Sigmoid colon (tissue), 4 donors: ENCODE measurements around the gene DKK3.

Experiments
- CTCF ChIP-seq, 4 experiments: fragments of 450-650 bp in 3 of 4; fragments of 200-600 bp in 1 of 4; IDR thresholded peaks; one replicate each; pipeline ENCODE4 v1.5.1; 2016 to 2019; ENCODE audit warnings: antibody characterized with exemption in 4 of 4, mild to moderate bottlenecking in 3 of 4, moderate library complexity in 2 of 4
- POLR2A ChIP-seq, 2 donors: fragments of 450-650 bp; IDR thresholded peaks; one replicate each; pipeline ENCODE4 v1.6.1; 2016; ENCODE audit warnings: antibody characterized with exemption in 2 of 2, mild to moderate bottlenecking in 2 of 2, moderate library complexity in 2 of 2
- POLR2AphosphoS5 ChIP-seq, 4 donors: sonication (generic); formaldehyde crosslinking; IDR thresholded peaks; one replicate each; pipeline ENCODE4 v1.6.1; 2017; ENCODE audit warnings: antibody characterized with exemption in 4 of 4

- TF ChIP-seq CTCF (IDR thresholded peaks at IDR 0.05) (no peak), POLR2AphosphoS5 (IDR thresholded peaks at IDR 0.05) (no peak), POLR2A (IDR thresholded peaks at IDR 0.05) (no peak)
Observed at GRCh38 chr11:11985016-11985715, 23.3 kb downstream of the DKK3 start.
